Pancreas (tissue), 10 donors: ENCODE measurements around the gene DUSP22. TPM values are rescaled to one million over a fixed set of nuclear protein-coding genes. Genes with fewer than 3 reads are reported as not detected.
"Not testable (repeated sequence)": the region's sequence is repeated elsewhere in the genome, so short reads cannot be mapped to it uniquely, and the experiment has no call there.

Experiments
- ATAC-seq, 4 donors: fragments of 200-7000 bp; cut with Tn5 transposase; one replicate each; pipeline versions ENCODE4 v1.8.0 to v1.9.1; 2020; ENCODE audit warnings: mild to moderate bottlenecking in 4 of 4, moderate library complexity in 4 of 4
- DNase-seq, 6 donors: peaks; one replicate each; pipeline ENCODE4 v3.0.0-alpha.2; 2020
- FAIRE-seq: peaks from 2 replicates; lab custom pipeline; 2012; peaks lifted over from hg19 to GRCh38; lab: Jason Lieb, UNC
- H3K27ac ChIP-seq, 4 donors: fragments of 200-600 bp; sonication (generic); 1 replicate in 3 of 4; 2 replicates in 1 of 4; pipeline versions ENCODE4 v1.5.0 to v1.8.0; 2020
- H3K27me3 ChIP-seq, 4 donors: fragments of 200-600 bp; one replicate each; pipeline ENCODE4 v1.8.0; 2021
- H3K36me3 ChIP-seq, 3 donors: fragments of 200-600 bp; sonication (generic) in 1 of 3; one replicate each; pipeline versions ENCODE4 v1.5.0 to v1.8.0; 2020 to 2021
- H3K4me1 ChIP-seq, 3 donors: fragments of 200-600 bp; one replicate each; pipeline ENCODE4 v1.8.0; 2021
- H3K4me3 ChIP-seq, 4 donors: fragments of 200-600 bp; sonication (generic) in 2 of 4; one replicate each; pipeline versions ENCODE4 v1.5.0 to v1.8.0; 2020 to 2021
- H3K9me3 ChIP-seq, 4 donors: fragments of 200-600 bp; one replicate each; pipeline ENCODE4 v1.8.0; 2021
- CTCF ChIP-seq, 4 donors: fragments of 200-600 bp; sonication (generic) in 3 of 4; IDR thresholded peaks; one replicate each; pipeline versions ENCODE4 v1.5.0 to v1.8.0; 2021; ENCODE audit warnings: antibody characterized with exemption in 4 of 4
- WGBS, 2 donors: extraction: QIAGEN DNeasy Blood & Tissue Kit; methylation state at CpG; one replicate each; pipeline ENCODE4 v1.1.7; 2013; 5-methylcytosine and 5-hydroxymethylcytosine counted together
- intact Hi-C, 3 donors: fragments of 100-400 bp; cut with DNase I; formaldehyde crosslinking; loops; one replicate each; pipeline versions ENCODE4 v1.11.1 to v1.14.2; 2022
- polyA plus RNA-seq, 2 donors: library from polyadenylated mRNA; stranded (reverse); fragments of 200-250 nt; gene quantifications; one replicate each; pipeline ENCODE4 v1.2.3, GENCODE V29; 2013
- total RNA-seq, 6 donors: library from RNA; stranded (reverse); fragmentation: NEBNext Ultra II Directional in 4 of 6; extraction: Animal tissue kit (Norgen Biotek cat#: 25700) in 4 of 6; gene quantifications; one replicate each; pipeline versions ENCODE4 v1.2.1 to v1.2.4, GENCODE V29; 2021 to 2023
- donor health status: healthy with polysubstance abuse.
- donor health status: DM: no; HTN: no; CAD: no; lungs with moderate emphysema.
- donor health status: DM: no; HTN: no; CAD: no.
- donor health status: control.
- donor health status: control.
- donor health status: Bipolar disorder and iron deficiency.
- donor health status: DM: yes; HTN: yes; CAD: no.
- donor health status: DM: no; HTN: no; CAD: no.
- donor health status: DM: no; HTN: no; CAD: no.
- donor health status: DM: yes; HTN: yes; CAD: no.

The DUSP22 gene
- total RNA-seq = 10 to 100 TPM; 21.1 to 32.9 (median 27.4) TPM
- 10 to 100 TPM; 16.4 to 20.6 TPM for polyA plus RNA-seq

GRCh38 chr6:291697-292505 lies at the start of gene DUSP22:
Gene DUSP22 (plus strand): TSS chr6:292487. CDS start chr6:292540, 53 bp downstream.
- intact Hi-C loops = no loop called here
- peak within 1 kb of the TSS; percentile 45 to 66 (median 62) for H3K4me3 ChIP-seq
- 20 to 26% methylated on average over 85 of the region's 85 CpGs for WGBS, 2 donors
- no peaks in the 10 kb centered on the region for H3K36me3 ChIP-seq
- peak within 1 kb of the TSS; percentile 90 to 99 (median 96) for H3K27ac ChIP-seq
- TF ChIP-seq CTCF (IDR thresholded peaks at IDR 0.05) = no peak
- ATAC-seq (peak; percentile 78 to 90 (median 85)), DNase-seq (peak; percentile 89 to 96 (median 93)), FAIRE-seq (no peak)
- peaks cover 0 to 22% (median 13%) of the 10 kb centered on the region in 3 donors for H3K4me1 ChIP-seq
- no peaks in the 10 kb centered on the region for H3K9me3 ChIP-seq
- H3K27me3 ChIP-seq = no peaks in the 10 kb centered on the region

- no peak for DNase-seq
- H3K36me3 ChIP-seq = no peaks in the 10 kb centered on the region
- no peak for FAIRE-seq
- no peak for TF ChIP-seq CTCF (IDR thresholded peaks at IDR 0.05)
- H3K4me1 ChIP-seq = no peaks in the 10 kb centered on the region
- intact Hi-C loops = no loop called here
- no peaks in the 10 kb centered on the region for H3K27me3 ChIP-seq
- no peaks in the 10 kb centered on the region for H3K9me3 ChIP-seq
- no peak overlapping the region for H3K27ac ChIP-seq
- no peak overlapping the region for H3K4me3 ChIP-seq
- WGBS, 2 donors = 71 to 84% methylated on average over 8 of the region's 8 CpGs
- no peak for ATAC-seq
Observed at GRCh38 chr6:246352-246751, 45.9 kb upstream of the DUSP22 start.

- no peak for TF ChIP-seq CTCF (IDR thresholded peaks at IDR 0.05)
- DNase-seq (no peak), ATAC-seq (no peak), FAIRE-seq (no peak)
- H3K36me3 ChIP-seq = no peaks in the 10 kb centered on the region
- no peak overlapping the region for H3K4me3 ChIP-seq
- H3K9me3 ChIP-seq = no peaks in the 10 kb centered on the region
- H3K27me3 ChIP-seq = no peaks in the 10 kb centered on the region
- 60 to 62% methylated on average over 5 of the region's 5 CpGs for WGBS, 2 donors
- intact Hi-C loops = no loop called here
- no peaks in the 10 kb centered on the region for H3K4me1 ChIP-seq
- H3K27ac ChIP-seq = no peak overlapping the region
Observed at GRCh38 chr6:247351-247750, 44.9 kb upstream of the DUSP22 start.

GRCh38 chr6:248046-248445 lies 44.2 kb upstream of the DUSP22 start:
- H3K27me3 ChIP-seq, H3K9me3 ChIP-seq, H3K4me1 ChIP-seq, FAIRE-seq, H3K36me3 ChIP-seq, H3K4me3 ChIP-seq, H3K27ac ChIP-seq, ATAC-seq, intact Hi-C loops, DNase-seq: not testable (repeated sequence)
- 76 to 89% methylated on average over 6 of the region's 6 CpGs for WGBS, 2 donors

GRCh38 chr6:250676-251075 lies 41.6 kb upstream of the DUSP22 start:
- Histone ChIP-seq H3K27ac (no peak overlapping the region), H3K27me3 (no peaks in the 10 kb centered on the region), H3K36me3 (no peaks in the 10 kb centered on the region), H3K9me3 (no peaks in the 10 kb centered on the region), H3K4me1 (no peaks in the 10 kb centered on the region), H3K4me3 (no peak overlapping the region)
- no peak for ATAC-seq
- intact Hi-C loops = no loop called here
- FAIRE-seq = no peak
- no peak for DNase-seq
- no peak for TF ChIP-seq CTCF (IDR thresholded peaks at IDR 0.05)
